H1 (cell line): ENCODE measurements around the gene CDHR2. TPM values are rescaled to one million over a fixed set of nuclear protein-coding genes. Genes with fewer than 3 reads are reported as not detected.

Source experiments
- CTCF ChIA-PET: fragments of 300-600 bp; sonication (Branson Sonifier 250); formaldehyde crosslinking; loops from one replicate; lab custom pipeline; 2021; ENCODE audit not compliant: partially characterized antibody; lab: Charles Lee
- POLR2A ChIA-PET: fragments of 300-600 bp; sonication (Branson Sonifier 250); formaldehyde crosslinking; loops from one replicate; lab custom pipeline; 2021; ENCODE audit warnings: inconsistent platforms; ENCODE audit not compliant: partially characterized antibody; lab: Charles Lee
- DNase-seq, 2 experiments: peaks; one replicate each; pipeline versions ENCODE4 v3.0.0 to v3.0.0-alpha.2; 2010 to 2022; ENCODE audit warnings: low spot score in 2 of 2, low read depth in 1 of 2, mixed read lengths in 1 of 2
- FAIRE-seq: peaks from 2 replicates; lab custom pipeline; 2011; peaks lifted over from hg19 to GRCh38; lab: Jason Lieb, UNC
- H2AFZ ChIP-seq: 2 replicates; pipeline ENCODE4 v1.8.1; 2012; ENCODE audit warnings: low read length, inconsistent platforms
- H2AK5ac ChIP-seq: 2 replicates; pipeline ENCODE4 v1.6.1; 2013; ENCODE audit warnings: low read depth, low read length
- H2BK120ac ChIP-seq: replicated peaks from 2 replicates; pipeline ENCODE3; 2013; ENCODE audit warnings: low read depth, low read length, inconsistent platforms
- H2BK12ac ChIP-seq: 2 replicates; pipeline ENCODE4 v1.6.1; 2013; ENCODE audit warnings: low read depth, low read length
- H2BK15ac ChIP-seq: 2 replicates; pipeline ENCODE4 v1.6.1; 2013; ENCODE audit warnings: low read length
- H2BK20ac ChIP-seq: 2 replicates; pipeline ENCODE4 v1.6.1; 2013; ENCODE audit warnings: low read length
- H2BK5ac ChIP-seq: 2 replicates; pipeline ENCODE4 v1.6.1; 2013; ENCODE audit warnings: low read depth, low read length
- H3K14ac ChIP-seq: 2 replicates; pipeline ENCODE4 v1.6.1; 2013; ENCODE audit warnings: inconsistent platforms; ENCODE audit not compliant: insufficient read length
- H3K18ac ChIP-seq: 2 replicates; pipeline ENCODE4 v1.6.1; 2013; ENCODE audit warnings: low read length; ENCODE audit errors: extremely low read depth
- H3K23ac ChIP-seq: 2 replicates; pipeline ENCODE4 v1.6.1; 2013; ENCODE audit warnings: inconsistent platforms; ENCODE audit not compliant: insufficient read length
- H3K23me2 ChIP-seq: 2 replicates; pipeline ENCODE4 v1.6.1; 2013; ENCODE audit warnings: low read depth, low read length
- H3K27ac ChIP-seq: 2 replicates; pipeline ENCODE4 v1.6.1; 2011; ENCODE audit warnings: low read depth, low read length, inconsistent platforms
- H3K27me3 ChIP-seq, 4 experiments: replicated peaks in 1 of 4; 1 replicate in 1 of 4; 2 replicates in 3 of 4; pipeline versions ENCODE4 v1.6.1 to v1.8.1; 2011 to 2013; ENCODE audit warnings: low read length in 3 of 4, mild to moderate bottlenecking in 3 of 4, inconsistent platforms in 2 of 4, mixed read lengths in 2 of 4, moderate library complexity in 1 of 4; ENCODE audit not compliant: control insufficient read depth in 3 of 4, insufficient read depth in 3 of 4; ENCODE audit errors: extremely low read depth in 1 of 4
- H3K36me3 ChIP-seq, 4 experiments: 2 replicates each; pipeline versions ENCODE4 v1.6.1 to v1.8.1; 2011 to 2013; ENCODE audit warnings: mild to moderate bottlenecking in 4 of 4, low read length in 3 of 4, moderate library complexity in 2 of 4, control low read depth in 1 of 4, inconsistent platforms in 1 of 4; ENCODE audit not compliant: insufficient read depth in 4 of 4, control insufficient read depth in 2 of 4
- H3K4ac ChIP-seq: replicated peaks from 2 replicates; pipeline ENCODE3; 2013; ENCODE audit warnings: low read length, low read depth, mixed read lengths, inconsistent platforms; ENCODE audit not compliant: insufficient read length
- H3K4me1 ChIP-seq, 4 experiments: replicated peaks in 1 of 4; 1 replicate in 1 of 4; 2 replicates in 3 of 4; pipeline versions ENCODE4 v1.6.1 to v1.8.1; 2011 to 2013; ENCODE audit warnings: low read length in 3 of 4, inconsistent platforms in 2 of 4, mixed read lengths in 1 of 4; ENCODE audit not compliant: insufficient read depth in 4 of 4, control insufficient read depth in 3 of 4
- H3K4me2 ChIP-seq, 2 experiments: 2 replicates each; pipeline versions ENCODE4 v1.6.1 to v1.8.1; 2011 to 2013; ENCODE audit warnings: low read depth in 2 of 2, low read length in 2 of 2, control low read depth in 1 of 2, inconsistent platforms in 1 of 2, mild to moderate bottlenecking in 1 of 2; ENCODE audit not compliant: insufficient read depth in 1 of 2
- H3K4me3 ChIP-seq, 4 experiments: fragments of 200-600, 300-600 bp in 1 of 4; sonication (generic), shearing (Covaris generic), sonication (Bioruptor Twin) in 1 of 4; 2 replicates each; pipeline versions ENCODE4 v1.5.1 to v1.8.1; 2011 to 2016; ENCODE audit warnings: low read length in 4 of 4, low read depth in 3 of 4, control low read depth in 2 of 4, inconsistent platforms in 2 of 4, mild to moderate bottlenecking in 2 of 4, mixed read lengths in 1 of 4, moderate library complexity in 1 of 4; ENCODE audit not compliant: insufficient read depth in 2 of 4; ENCODE audit errors: extremely low read depth in 1 of 4
- H3K56ac ChIP-seq: replicated peaks from 2 replicates; pipeline ENCODE3; 2013; ENCODE audit warnings: low read depth, mild to moderate bottlenecking, mixed read lengths, low read length, inconsistent platforms; ENCODE audit not compliant: insufficient read length
- H3K79me1 ChIP-seq: 2 replicates; pipeline ENCODE4 v1.6.1; 2013; ENCODE audit warnings: low read depth, low read length, control low read depth
- H3K79me2 ChIP-seq, 2 experiments: 2 replicates each; pipeline versions ENCODE4 v1.6.1 to v1.8.1; 2012 to 2013; ENCODE audit warnings: low read length in 2 of 2, mild to moderate bottlenecking in 2 of 2, inconsistent platforms in 1 of 2; ENCODE audit not compliant: insufficient read depth in 2 of 2, control insufficient read depth in 1 of 2
- H3K9ac ChIP-seq, 4 experiments: replicated peaks in 1 of 4; 1 replicate in 1 of 4; 2 replicates in 3 of 4; pipeline versions ENCODE4 v1.6.1 to v1.8.1; 2011 to 2013; ENCODE audit warnings: low read depth in 3 of 4, low read length in 3 of 4, control low read depth in 2 of 4, mild to moderate bottlenecking in 2 of 4, moderate library complexity in 2 of 4, inconsistent platforms in 1 of 4; ENCODE audit errors: extremely low read depth in 1 of 4
- H3K9me3 ChIP-seq, 2 experiments: 2 replicates each; pipeline versions ENCODE4 v1.6.1 to v1.8.1; 2012 to 2013; ENCODE audit warnings: mild to moderate bottlenecking in 2 of 2, moderate library complexity in 2 of 2, control low read depth in 1 of 2, inconsistent platforms in 1 of 2, low read depth in 1 of 2, low read length in 1 of 2, mixed read lengths in 1 of 2; ENCODE audit not compliant: insufficient read depth in 2 of 2
- H4K20me1 ChIP-seq, 2 experiments: replicated peaks in 1 of 2; 2 replicates each; pipeline versions ENCODE3 to v1.8.1; 2011 to 2013; ENCODE audit warnings: inconsistent platforms in 2 of 2, low read length in 2 of 2, mild to moderate bottlenecking in 1 of 2; ENCODE audit not compliant: insufficient read depth in 2 of 2, control insufficient read depth in 1 of 2
- H4K5ac ChIP-seq: 2 replicates; pipeline ENCODE4 v1.6.1; 2013; ENCODE audit warnings: low read length, low read depth, mixed read lengths, inconsistent platforms; ENCODE audit not compliant: insufficient read length
- H4K8ac ChIP-seq: 2 replicates; pipeline ENCODE4 v1.8.0; 2013; ENCODE audit warnings: mild to moderate bottlenecking, moderate library complexity, low read length, inconsistent platforms; ENCODE audit not compliant: insufficient read depth; ENCODE audit errors: extremely low read depth
- H4K91ac ChIP-seq: replicated peaks from 2 replicates; pipeline ENCODE3; 2013; ENCODE audit warnings: low read length, mixed read lengths, inconsistent platforms; ENCODE audit not compliant: insufficient read length
- BRCA1 ChIP-seq: IDR thresholded peaks from 2 replicates; pipeline ENCODE4 v1.6.1; 2012; ENCODE audit warnings: low read depth, low read length, improper control_type of control experiment
- CBX5 ChIP-seq: fragments of 300-800, 300-1000 bp; sonication (generic); IDR thresholded peaks from 2 replicates; pipeline ENCODE4 v1.7.1; 2016; ENCODE audit warnings: antibody characterized with exemption, low read length, low read depth
- CHD2 ChIP-seq: IDR thresholded peaks from 2 replicates; pipeline ENCODE4 v1.6.1; 2012; ENCODE audit warnings: low read length, improper control_type of control experiment
- CTBP2 ChIP-seq: IDR thresholded peaks from 2 replicates; pipeline ENCODE4 v1.7.0; 2011; ENCODE audit warnings: borderline replicate concordance, mild to moderate bottlenecking, moderate library complexity, mixed read lengths, low read length; ENCODE audit not compliant: insufficient read depth, insufficient read length
- NRF1 ChIP-seq: IDR thresholded peaks from 2 replicates; pipeline ENCODE4 v1.6.1; 2011; ENCODE audit warnings: mild to moderate bottlenecking, low read depth, low read length, improper control_type of control experiment
- SIN3A ChIP-seq, 2 experiments: IDR thresholded peaks in 1 of 2; conservative IDR thresholded peaks in 1 of 2; 2 replicates each; pipeline ENCODE4 v1.6.1; 2011 to 2012; ENCODE audit warnings: low read length in 2 of 2, improper control_type of control experiment in 1 of 2, low read depth in 1 of 2, mild to moderate bottlenecking in 1 of 2
- SUZ12 ChIP-seq: fragments of 200-600 bp; sonication (generic); IDR thresholded peaks from 2 replicates; pipeline ENCODE4 v1.6.1; 2012; ENCODE audit warnings: mild to moderate bottlenecking, inconsistent platforms, low read length, moderate library complexity, mixed read lengths
- TCF12 ChIP-seq: IDR thresholded peaks from 2 replicates; pipeline ENCODE4 v1.6.1; 2011; ENCODE audit warnings: low read depth, mild to moderate bottlenecking, low read length
- YY1 ChIP-seq: IDR thresholded peaks from 2 replicates; pipeline ENCODE4 v1.6.1; 2011; ENCODE audit warnings: low read depth, mild to moderate bottlenecking, low read length
- WGBS, 2 experiments: shearing (Covaris generic) in 1 of 2; methylation state at CpG; one replicate each; pipeline versions ENCODE4 v1.1.6 to v1.1.7; 2013 to 2015; ENCODE audit warnings: low lambda C conversion rate in 2 of 2, mixed read lengths in 2 of 2, inconsistent platforms in 1 of 2, low coverage in 1 of 2, missing lambda C conversion rate in 1 of 2; ENCODE audit not compliant: insufficient replicate concordance in 2 of 2, insufficient coverage in 1 of 2, insufficient read length in 1 of 2; ENCODE audit errors: extremely low coverage in 1 of 2, missing lambda C conversion rate in 1 of 2; 5-methylcytosine and 5-hydroxymethylcytosine counted together
- polyA plus RNA-seq, 7 experiments: library from polyadenylated mRNA; depleted of rRNA in 3 of 7; stranded (reverse) in 5 of 7; unstranded in 2 of 7; fragments of >200 nt in 5 of 7; fragments of 200-250 nt in 2 of 7; gene quantifications; 1 replicate in 5 of 7; 2 replicates in 1 of 7; 4 replicates in 1 of 7; pipeline versions ENCODE4 v1.2.1 to v1.2.3, GENCODE V29; 2011 to 2013; ENCODE audit warnings: missing spikeins in 2 of 7, mixed read lengths in 2 of 7
- total RNA-seq: library from RNA; stranded (reverse); fragmentation: NEBNext Ultra II Directional; extraction: Animal tissue kit (Norgen Biotek cat#: 25700); gene quantifications from 2 replicates; pipeline ENCODE4 v1.2.1, GENCODE V29; 2021

The CDHR2 gene
- total and polyA plus RNA-seq, 2 of the 8 experiments (the other 6 are each of a cell fraction or from before 2014, with no cell fraction given): 0.02 to 0.43 TPM

DNA sequence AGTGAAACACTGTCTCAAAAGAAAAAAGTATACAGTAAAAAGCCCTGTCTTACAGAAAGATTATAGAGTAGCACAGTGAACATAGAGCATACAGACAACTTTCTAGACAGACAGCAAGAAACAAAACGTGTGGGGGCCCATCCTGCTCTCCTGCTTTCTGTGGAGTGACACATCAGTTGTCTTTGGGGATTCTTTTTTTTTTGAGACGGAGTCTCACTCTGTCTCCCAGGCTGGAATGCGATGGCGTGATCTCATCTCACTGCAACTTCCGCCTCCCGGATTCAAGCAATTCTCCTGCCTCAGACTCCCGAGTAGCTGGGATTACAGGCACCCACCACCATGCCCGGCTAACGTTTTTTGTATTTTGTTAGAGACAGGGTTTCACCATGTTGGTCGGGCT, 14.9 kb downstream of the CDHR2 start:
- Histone ChIP-seq H3K79me2 (no peaks in the 10 kb centered on the region), H2BK20ac (no peak overlapping the region), H2BK5ac (no peak overlapping the region), H3K9ac (no peak overlapping the region), H3K9me3 (peaks cover 0 to 4% of the 10 kb centered on the region in 2 experiments; a peak in 1 of 4 replicates), H3K18ac (no peak overlapping the region), H2BK120ac (no peak overlapping the region), H3K4me3 (no peak overlapping the region), H3K56ac (no peak overlapping the region), H3K23me2 (no peaks in the 10 kb centered on the region; the same call in 1 of the 2 replicates), H3K4ac (no peak overlapping the region), H4K20me1 (no peaks in the 10 kb centered on the region), H3K14ac (no peak overlapping the region), H2AK5ac (no peak overlapping the region), H4K91ac (no peak overlapping the region), H3K4me2 (no peak overlapping the region), H2AFZ (no peak overlapping the region), H3K79me1 (no peaks in the 10 kb centered on the region), H4K5ac (no peak overlapping the region), H3K36me3 (no peaks in the 10 kb centered on the region), H3K4me1 (peaks cover 0 to 5% (median 2%) of the 10 kb centered on the region in 4 experiments; a peak in 3 of 7 replicates), H3K27me3 (no peaks in the 10 kb centered on the region), H3K23ac (no peak overlapping the region), H2BK12ac (no peak overlapping the region), H3K27ac (no peak overlapping the region), H2BK15ac (no peak overlapping the region; the same call in 1 of the 2 replicates), H4K8ac (no peak overlapping the region)
- POLR2A ChIA-PET: no interaction called here
- FAIRE-seq (no peak), DNase-seq (no peak)
- 81% methylated on average over 10 of the region's 10 CpGs; no CpG with 5 or more reads in 1 of the 2 experiments for WGBS, 2 experiments
- CTCF ChIA-PET: interaction anchor here (1.8 to 3.0 kb wide), 3 partner anchors 9 to 15 kb away, joined by 4 to 18 read pairs (median 7); no protein-coding TSS in a partner anchor
- no peak for TF ChIP-seq YY1
- no peak for TF ChIP-seq CBX5
- no peak for TF ChIP-seq CTBP2
- no peak for TF ChIP-seq BRCA1
- TF ChIP-seq SIN3A (conservative IDR thresholded peaks at IDR 0.05 in 1 of 2, IDR thresholded peaks at IDR 0.05 in 1 of 2; ENCODE audit: low read depth in 1 of 2, low read length in 2 of 2): no peak
- no peak for TF ChIP-seq CHD2
- TF ChIP-seq SUZ12: no peak
- TF ChIP-seq NRF1: no peak
- TF ChIP-seq TCF12: no peak
